Activated naive CD8-positive, alpha-beta T cell treated with anti-CD3 and anti-CD28 coated beads, Interleukin-2, amount 10 ng/mL, durations not matched to agents 7 days and 5 days (primary cell): Measurements from ENCODE around the gene GTF3C1. TPM values are rescaled to one million over a fixed set of nuclear protein-coding genes. Genes with fewer than 3 reads are reported as not detected.

ENCODE experiments used
- ATAC-seq: fragments of 150-1000 bp; cut with Tn5 transposase; one replicate; pipeline ENCODE4 v1.10.0; 2021; ENCODE audit warnings: low read depth, moderate library complexity
- POLR2A ChIA-PET: fragments of 350-600 bp; sonication (Branson Sonifier 250); formaldehyde crosslinking; loops from one replicate; lab custom pipeline; 2021; ENCODE audit warnings: antibody characterized with exemption; lab: Charles Lee
- DNase-seq: peaks from one replicate; pipeline ENCODE4 v3.0.0; 2021
- H3K27ac Mint-ChIP-seq: one replicate; pipeline ENCODE4 v1.8.0; 2022; ENCODE audit warnings: mild to moderate bottlenecking, mixed read lengths
- H3K27me3 Mint-ChIP-seq: one replicate; pipeline ENCODE4 v1.8.0; 2022; ENCODE audit warnings: mild to moderate bottlenecking, moderate library complexity, mixed read lengths
- H3K36me3 Mint-ChIP-seq: one replicate; pipeline ENCODE4 v1.8.0; 2021; ENCODE audit warnings: mild to moderate bottlenecking, mixed read lengths
- H3K4me1 Mint-ChIP-seq: one replicate; pipeline ENCODE4 v1.8.0; 2021; ENCODE audit warnings: mixed read lengths
- H3K4me3 Mint-ChIP-seq: one replicate; pipeline ENCODE4 v1.8.0; 2022; ENCODE audit warnings: mild to moderate bottlenecking, moderate library complexity, mixed read lengths
- H3K9me3 Mint-ChIP-seq: one replicate; pipeline ENCODE4 v1.8.0; 2021; ENCODE audit warnings: mixed read lengths
- total RNA-seq, 2 experiments: library from RNA; stranded (reverse); gene quantifications; one replicate each; pipeline ENCODE4 v1.2.3, GENCODE V29; 2021

Gene GTF3C1
- total RNA-seq, 2 experiments from 2014 or later: 55.3 to 56.1 TPM

GRCh38 chr16:27424772-27425498 is 124.8 kb downstream of the GTF3C1 start:
- POLR2A ChIA-PET: no interaction called here
- peaks cover 61% of the 10 kb centered on the region for H3K36me3 Mint-ChIP-seq
- peak; percentile 20 for DNase-seq
- peaks cover 43% of the 10 kb centered on the region for H3K4me1 Mint-ChIP-seq
- no peak overlapping the region for H3K4me3 Mint-ChIP-seq
- peak overlapping the region; percentile 86 for H3K27ac Mint-ChIP-seq
- peaks cover 20% of the 10 kb centered on the region for H3K9me3 Mint-ChIP-seq
- no peaks in the 10 kb centered on the region for H3K27me3 Mint-ChIP-seq
- ATAC-seq: no peak

GRCh38 chr16:27421961-27422740 is 127.6 kb downstream of the GTF3C1 start:
- peaks cover 25% of the 10 kb centered on the region for H3K9me3 Mint-ChIP-seq
- POLR2A ChIA-PET: interaction anchor here (0.7 to 2.0 kb wide), 3 partner anchors 12 to 103 kb away, joined by 3 to 4 read pairs (median 3); no protein-coding TSS in a partner anchor
- H3K36me3 Mint-ChIP-seq: peaks cover 71% of the 10 kb centered on the region
- peaks cover 26% of the 10 kb centered on the region for H3K4me1 Mint-ChIP-seq
- H3K27me3 Mint-ChIP-seq: no peaks in the 10 kb centered on the region
- no peak overlapping the region for H3K4me3 Mint-ChIP-seq
- ATAC-seq (no peak), DNase-seq (no peak)
- no peak overlapping the region for H3K27ac Mint-ChIP-seq

GRCh38 chr16:27417047-27417671 is 132.6 kb downstream of the GTF3C1 start:
- POLR2A ChIA-PET: interaction anchor here (0.5 kb wide), 2 partner anchors 96 to 186 kb away, joined by 3 read pairs; no protein-coding TSS in a partner anchor
- peaks cover 79% of the 10 kb centered on the region for H3K36me3 Mint-ChIP-seq
- H3K9me3 Mint-ChIP-seq: peaks cover 20% of the 10 kb centered on the region
- no peak overlapping the region for H3K27ac Mint-ChIP-seq
- H3K4me3 Mint-ChIP-seq: no peak overlapping the region
- ATAC-seq (no peak), DNase-seq (no peak)
- H3K4me1 Mint-ChIP-seq: peaks cover 29% of the 10 kb centered on the region
- H3K27me3 Mint-ChIP-seq: no peaks in the 10 kb centered on the region

- POLR2A ChIA-PET: no interaction called here
- Mint-ChIP-seq H3K4me1 (peaks cover 40% of the 10 kb centered on the region), H3K4me3 (no peak overlapping the region), H3K27ac (no peak overlapping the region), H3K9me3 (peaks cover 13% of the 10 kb centered on the region), H3K27me3 (no peaks in the 10 kb centered on the region), H3K36me3 (peaks cover 77% of the 10 kb centered on the region)
- DNase-seq (no peak), ATAC-seq (no peak)
Observed at GRCh38 chr16:27414788-27415431, 134.8 kb downstream of the GTF3C1 start.

- POLR2A ChIA-PET: no interaction called here
- Mint-ChIP-seq H3K9me3 (peaks cover 9% of the 10 kb centered on the region), H3K27ac (no peak overlapping the region), H3K4me1 (peaks cover 41% of the 10 kb centered on the region), H3K36me3 (peaks cover 71% of the 10 kb centered on the region), H3K27me3 (no peaks in the 10 kb centered on the region), H3K4me3 (no peak overlapping the region)
- ATAC-seq (no peak), DNase-seq (no peak)
Observed at GRCh38 chr16:27413956-27414355, 135.8 kb downstream of the GTF3C1 start.

GRCh38 chr16:27410761-27411160 is 139.0 kb downstream of the GTF3C1 start:
- DNase-seq: no peak
- Mint-ChIP-seq H3K4me1 (peaks cover 63% of the 10 kb centered on the region), H3K36me3 (peaks cover 50% of the 10 kb centered on the region), H3K9me3 (peaks cover 9% of the 10 kb centered on the region), H3K27ac (peak overlapping the region; percentile 67), H3K27me3 (no peaks in the 10 kb centered on the region), H3K4me3 (peak overlapping the region; percentile 52)
- ATAC-seq: no peak
- POLR2A ChIA-PET: interaction anchor here (0.8 kb wide), 1 partner anchor 11 kb away, joined by 3 read pairs; no protein-coding TSS in a partner anchor

Other genes starting within 250 kb of the GTF3C1 start
- 100 to 1,000 TPM; 215 TPM for gene IL4R, start 235.9 kb downstream of the GTF3C1 start, total RNA-seq
- gene IL21R, start 147.7 kb downstream of the GTF3C1 start, total RNA-seq: 10 to 100 TPM; 27.2 to 27.5 TPM
- gene KATNIP, start 231 bp upstream of the GTF3C1 start, total RNA-seq: 10 to 100 TPM; 17.0 to 18.0 TPM